Body of pancreas (tissue), 4 donors: ENCODE results near the gene ROCK2. TPM values are rescaled to one million over a fixed set of nuclear protein-coding genes. Genes with fewer than 3 reads are reported as not detected.
"Not testable (repeated sequence)": the region's sequence is repeated elsewhere in the genome, so short reads cannot be mapped to it uniquely, and the experiment has no call there.

Experiments used
- ATAC-seq: fragments of 150-250 bp; one replicate; pipeline ENCODE4 v1.9.1; 2016
- DNase-seq, 4 donors: peaks; one replicate each; pipeline ENCODE4 v3.0.0-alpha.2; 2019
- H3K27ac ChIP-seq, 4 donors: fragments of 200-600 bp; sonication (generic); 1 replicate in 3 of 4; 2 replicates in 1 of 4; pipeline versions ENCODE4 v1.5.1 to v1.6.1; 2016 to 2019; ENCODE audit warnings: mild to moderate bottlenecking in 1 of 4, mixed read lengths in 1 of 4, moderate library complexity in 1 of 4
- H3K27me3 ChIP-seq, 2 donors: fragments of 200-600 bp; sonication (generic); one replicate each; pipeline ENCODE4 v1.6.0; 2016; ENCODE audit warnings: mild to moderate bottlenecking in 1 of 2
- H3K36me3 ChIP-seq, 2 donors: fragments of 200-600 bp; sonication (generic); replicated peaks in 1 of 2; 2 replicates each; pipeline ENCODE4 v1.5.1; 2016; ENCODE audit warnings: low read depth in 2 of 2; ENCODE audit not compliant: insufficient read depth in 1 of 2
- H3K4me1 ChIP-seq: fragments of 200-600 bp; sonication (generic); one replicate; pipeline ENCODE4 v1.6.0; 2016
- H3K4me3 ChIP-seq, 2 donors: fragments of 200-600 bp; sonication (generic); 1 replicate in 1 of 2; 2 replicates in 1 of 2; pipeline ENCODE4 v1.5.1; 2016 to 2019
- H3K9me3 ChIP-seq, 3 donors: fragments of 200-600 bp; sonication (generic); 1 replicate in 2 of 3; 2 replicates in 1 of 3; pipeline ENCODE4 v1.5.1; 2016
- CTCF ChIP-seq, 7 experiments: fragments of 450-650 bp in 4 of 7; fragments of 200-600 bp in 3 of 7; sonication (generic) in 3 of 7; IDR thresholded peaks; one replicate each; pipeline ENCODE4 v1.5.1; 2016 to 2019; ENCODE audit warnings: antibody characterized with exemption in 7 of 7
- POLR2A ChIP-seq, 3 donors: fragments of 450-650 bp; IDR thresholded peaks; one replicate each; pipeline ENCODE4 v1.6.1; 2016; ENCODE audit warnings: antibody characterized with exemption in 3 of 3, mild to moderate bottlenecking in 2 of 3
- WGBS, 2 donors: methylation state at CpG; one replicate each; pipeline ENCODE4 v1.1.5; 2017; 5-methylcytosine and 5-hydroxymethylcytosine counted together
- intact Hi-C: fragments of 100-400 bp; cut with DNase I; formaldehyde crosslinking; loops from one replicate; pipeline ENCODE4 v1.15.1; 2023
- total RNA-seq, 2 donors: library from RNA; depleted of rRNA; stranded (reverse); fragments of >200 nt; gene quantifications; one replicate each; pipeline ENCODE4 v1.1.0, GENCODE V29; 2016

The ROCK2 gene
- total RNA-seq, 2 donors from 2014 or later: 24.4 to 32.3 TPM

GRCh38 chr2:11236335-11236734 is 108.1 kb downstream of the ROCK2 start:
- 58 to 70% methylated on average over 3 of the region's 3 CpGs for WGBS, 2 donors
- Histone ChIP-seq H3K36me3 (no peaks in the 10 kb centered on the region), H3K9me3 (no peaks in the 10 kb centered on the region), H3K27me3 (no peaks in the 10 kb centered on the region), H3K4me3 (no peak overlapping the region), H3K27ac (no peak overlapping the region), H3K4me1 (no peaks in the 10 kb centered on the region)
- intact Hi-C loops: loop anchor here (10.0 kb wide), 1 partner anchor 178 kb away; no protein-coding TSS in a partner anchor
- ATAC-seq (no peak), DNase-seq (no peak)
- TF ChIP-seq CTCF (IDR thresholded peaks at IDR 0.05) (no peak), POLR2A (IDR thresholded peaks at IDR 0.05) (no peak)

- Histone ChIP-seq H3K9me3 (no peaks in the 10 kb centered on the region), H3K27me3 (no peaks in the 10 kb centered on the region), H3K36me3 (no peaks in the 10 kb centered on the region), H3K27ac (no peak overlapping the region), H3K4me3 (no peak overlapping the region), H3K4me1 (no peaks in the 10 kb centered on the region)
- no peak for DNase-seq
- TF ChIP-seq POLR2A (IDR thresholded peaks at IDR 0.05) (no peak), CTCF (IDR thresholded peaks at IDR 0.05) (no peak)
- no peak for ATAC-seq
- 17 to 23% methylated on average over 2 of the region's 2 CpGs for WGBS, 2 donors
- intact Hi-C loops: loop anchor here (10.0 kb wide), 1 partner anchor 179 kb away; no protein-coding TSS in a partner anchor
These were observed 108.9 kb downstream of the ROCK2 start for GRCh38 chr2:11235583-11235982.

- Histone ChIP-seq H3K4me1 (no peaks in the 10 kb centered on the region), H3K36me3 (no peaks in the 10 kb centered on the region), H3K4me3 (no peak overlapping the region), H3K9me3 (no peaks in the 10 kb centered on the region), H3K27me3 (no peaks in the 10 kb centered on the region), H3K27ac (no peak overlapping the region)
- peak; percentile 15 to 69 (median 59) for TF ChIP-seq CTCF (IDR thresholded peaks at IDR 0.05)
- TF ChIP-seq POLR2A (IDR thresholded peaks at IDR 0.05): no peak
- 22 to 23% methylated on average over 1 of the region's 1 CpG for WGBS, 2 donors
- ATAC-seq: no peak
- intact Hi-C loops: loop anchor here (10.0 kb wide), 1 partner anchor 180 kb away; no protein-coding TSS in a partner anchor
- DNase-seq: no peak
These were observed 110.1 kb downstream of the ROCK2 start for GRCh38 chr2:11234309-11234708.

GRCh38 chr2:11231193-11231592 is 113.2 kb downstream of the ROCK2 start:
- intact Hi-C loops: loop anchor here (10.0 kb wide), 1 partner anchor 184 kb away; no protein-coding TSS in a partner anchor
- not testable (repeated sequence) for H3K4me1 ChIP-seq, H3K27ac ChIP-seq, H3K9me3 ChIP-seq, H3K27me3 ChIP-seq, H3K4me3 ChIP-seq, H3K36me3 ChIP-seq, ATAC-seq, DNase-seq
- 96% methylated on average over 11 of the region's 11 CpGs for WGBS, 2 donors

GRCh38 chr2:11228692-11229091 is 115.7 kb downstream of the ROCK2 start:
- H3K27me3 ChIP-seq: no peaks in the 10 kb centered on the region
- H3K36me3 ChIP-seq: peaks cover 0 to 3% of the 10 kb centered on the region in 2 donors
- intact Hi-C loops: no loop called here
- H3K9me3 ChIP-seq: no peaks in the 10 kb centered on the region
- DNase-seq (no peak), ATAC-seq (no peak)
- no peak overlapping the region for H3K4me3 ChIP-seq
- no peak for TF ChIP-seq CTCF (IDR thresholded peaks at IDR 0.05)
- TF ChIP-seq POLR2A (IDR thresholded peaks at IDR 0.05): no peak
- WGBS, 2 donors: 41 to 48% methylated on average over 1 of the region's 1 CpG
- H3K27ac ChIP-seq: no peak overlapping the region
- H3K4me1 ChIP-seq: no peaks in the 10 kb centered on the region
